ENCODE results near the gene SH2D6. TPM values are rescaled to one million over a fixed set of nuclear protein-coding genes. Genes with fewer than 3 reads are reported as not detected.

The SH2D6 gene
- polyA plus RNA-seq, 2 of the 4 experiments (the other 2 are of a cell fraction): 1.4 to 1.8 TPM

GRCh38 chr2:85448461-85449213 is 30.1 kb downstream of the SH2D6 start:
- ChIA-PET POLR2A (no interaction called here), CTCF (interaction anchor here (0.6 to 20.5 kb wide), 5 partner anchors 12 to 189 kb away, joined by 3 to 209 read pairs (median 4); partner anchors contain the start of genes MAT2A and SH2D6)
- H3K4me3 ChIP-seq: no peak overlapping the region
- H3K4me1 ChIP-seq: peaks cover 30% of the 10 kb centered on the region
- WGBS (ENCODE audit: missing lambda C conversion rate): 79% methylated on average over 8 of the region's 8 CpGs
- H3K9me3 ChIP-seq: no peaks in the 10 kb centered on the region
- TF ChIP-seq, protein P1, sequence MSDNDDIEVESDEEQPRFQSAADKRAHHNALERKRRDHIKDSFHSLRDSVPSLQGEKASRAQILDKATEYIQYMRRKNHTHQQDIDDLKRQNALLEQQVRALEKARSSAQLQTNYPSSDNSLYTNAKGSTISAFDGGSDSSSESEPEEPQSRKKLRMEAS (IDR thresholded peaks at IDR 0.05): no peak
- TF ChIP-seq FOSB (CRISPR knock-in tag; IDR thresholded peaks at IDR 0.05) (no peak), CHD4 (IDR thresholded peaks at IDR 0.05; ENCODE audit: borderline replicate concordance) (no peak), ZSCAN20 (CRISPR knock-in tag; IDR thresholded peaks at IDR 0.05) (no peak), TP53 (CRISPR knock-in tag; IDR thresholded peaks at IDR 0.05) (no peak), SREBF2 (IDR thresholded peaks at IDR 0.05) (no peak), ESRRA (IDR thresholded peaks at IDR 0.05; ENCODE audit: borderline replicate concordance, low read length) (no peak), ZC3H11A (IDR thresholded peaks at IDR 0.05) (no peak), EHF (CRISPR knock-in tag; IDR thresholded peaks at IDR 0.05) (no peak), NFE2L2 (conservative IDR thresholded peaks at IDR 0.05; ENCODE audit: low read length) (no peak), HEYL (CRISPR knock-in tag; IDR thresholded peaks at IDR 0.05) (no peak), EP300 (IDR thresholded peaks at IDR 0.05) (no peak), ZFP36 (IDR thresholded peaks at IDR 0.05; ENCODE audit: borderline replicate concordance, partially characterized antibody) (no peak), RCOR1 (IDR thresholded peaks at IDR 0.05; ENCODE audit: low read depth, low read length) (no peak)
- no peak for ATAC-seq
- H3K27ac ChIP-seq: peak overlapping the region; percentile 51 to 84; a peak in 4 of 6 replicates
- H3K4me2 ChIP-seq: no peak overlapping the region
- FAIRE-seq: no peak
- no peak for DNase-seq (ENCODE audit: low read depth in 1 of 2, low spot score in 1 of 2)

DNA sequence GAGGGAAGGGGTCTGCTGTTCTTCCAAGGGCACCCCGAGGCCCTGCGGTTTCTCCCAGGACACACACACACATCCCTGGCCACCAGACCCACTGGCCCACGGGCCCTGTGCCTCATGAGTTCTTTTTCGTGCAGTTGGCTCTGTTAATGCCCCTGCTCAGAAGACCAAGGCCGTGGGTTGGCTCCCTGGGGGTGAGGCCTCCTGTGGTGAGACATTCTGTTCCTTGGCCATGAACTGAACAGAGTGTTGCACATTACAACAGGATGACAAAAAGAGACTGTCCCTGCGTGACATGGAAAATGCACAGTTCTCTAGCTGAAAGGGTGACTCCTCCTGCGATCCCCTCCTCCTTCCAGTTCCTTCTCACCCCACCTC is 30.7 kb downstream of the SH2D6 start:
- WGBS (ENCODE audit: missing lambda C conversion rate): 76% methylated on average over 7 of the region's 7 CpGs
- Histone ChIP-seq H3K4me3 (no peak overlapping the region), H3K9me3 (no peaks in the 10 kb centered on the region), H3K4me1 (peaks cover 30% of the 10 kb centered on the region), H3K4me2 (no peak overlapping the region), H3K27ac (peak overlapping the region; percentile 51 to 84; a peak in 4 of 6 replicates)
- TF ChIP-seq MAFK (IDR thresholded peaks at IDR 0.05; ENCODE audit: partially characterized antibody) (no peak), EP300 (IDR thresholded peaks at IDR 0.05) (no peak)
- ATAC-seq: no peak
- ChIA-PET CTCF (interaction anchor here (1.5 to 2.7 kb wide), 2 partner anchors 11 to 103 kb away, joined by 4 to 6 read pairs; no protein-coding TSS in a partner anchor), POLR2A (no interaction called here)
- FAIRE-seq: no peak
- DNase-seq (ENCODE audit: low read depth in 1 of 2, low spot score in 1 of 2): no peak

GRCh38 chr2:85452237-85452636 is 33.7 kb downstream of the SH2D6 start:
- CTCF ChIA-PET: interaction anchor here (0.9 to 1.2 kb wide), 2 partner anchors 10 to 86 kb away, joined by 3 to 5 read pairs; no protein-coding TSS in a partner anchor
- ATAC-seq (no peak), FAIRE-seq (no peak)

More at GRCh38 chr2:85452237-85452636, 33.7 kb downstream of the SH2D6 start:
- Histone ChIP-seq H3K27ac (peak overlapping the region; percentile 27 to 57; a peak in 4 of 6 replicates), H3K4me3 (no peak overlapping the region), H3K4me2 (no peak overlapping the region), H3K9me3 (no peaks in the 10 kb centered on the region), H3K4me1 (peaks cover 8% of the 10 kb centered on the region)
- DNase-seq (ENCODE audit: low read depth in 1 of 2, low spot score in 1 of 2): no peak
- 45% methylated on average over 1 of the region's 1 CpG for WGBS (ENCODE audit: missing lambda C conversion rate)
- TF ChIP-seq RAD21 (conservative IDR thresholded peaks at IDR 0.05 in 1 of 2, IDR thresholded peaks at IDR 0.05 in 1 of 2) (no peak), HOXB5 (CRISPR knock-in tag; IDR thresholded peaks at IDR 0.05) (no peak), CHD2 (IDR thresholded peaks at IDR 0.05; ENCODE audit: low read length, partially characterized antibody) (no peak), TP53 (CRISPR knock-in tag; IDR thresholded peaks at IDR 0.05) (no peak), MYC (IDR thresholded peaks at IDR 0.05; ENCODE audit: borderline replicate concordance, low read length) (no peak), HDAC2 (IDR thresholded peaks at IDR 0.05) (no peak), REST (IDR thresholded peaks at IDR 0.05) (no peak), JUNB (IDR thresholded peaks at IDR 0.05) (no peak), NFE2L2 (conservative IDR thresholded peaks at IDR 0.05; ENCODE audit: low read length) (no peak), POLR2A (IDR thresholded peaks at IDR 0.05; ENCODE audit: low read length) (no peak), RARB (CRISPR knock-in tag; IDR thresholded peaks at IDR 0.05) (no peak), TFCP2L1 (CRISPR knock-in tag; IDR thresholded peaks at IDR 0.05) (no peak), HOXA7 (CRISPR knock-in tag; IDR thresholded peaks at IDR 0.05) (no peak), CBX8 (IDR thresholded peaks at IDR 0.05) (no peak), HMGXB4 (CRISPR knock-in tag; IDR thresholded peaks at IDR 0.05; ENCODE audit: borderline replicate concordance) (no peak), E2F6 (IDR thresholded peaks at IDR 0.05; ENCODE audit: borderline replicate concordance, low read depth) (no peak)
- POLR2A ChIA-PET: no interaction called here
